Ovary (tissue), 3 donors: ENCODE data around the gene MRPS25.

Experiments
- EP300 ChIP-seq: sonication (generic); formaldehyde crosslinking; IDR thresholded peaks from one replicate; pipeline ENCODE4 v1.6.1; 2017; ENCODE audit warnings: antibody characterized with exemption
- POLR2A ChIP-seq: fragments of 450-650 bp; IDR thresholded peaks from one replicate; pipeline ENCODE4 v1.6.1; 2017; ENCODE audit warnings: antibody characterized with exemption, mild to moderate bottlenecking, moderate library complexity
- TF ChIP-seq, protein P1 (sequence below), 3 donors: fragments of 450-650 bp in 2 of 3; fragments of 200-600 bp in 1 of 3; IDR thresholded peaks; one replicate each; pipeline versions ENCODE4 v1.5.1 to v1.8.0; 2016 to 2022; ENCODE audit warnings: antibody characterized with exemption in 3 of 3, mild to moderate bottlenecking in 1 of 3
- donor health status: DM: no; HTN: no; CAD: no.

DNA sequence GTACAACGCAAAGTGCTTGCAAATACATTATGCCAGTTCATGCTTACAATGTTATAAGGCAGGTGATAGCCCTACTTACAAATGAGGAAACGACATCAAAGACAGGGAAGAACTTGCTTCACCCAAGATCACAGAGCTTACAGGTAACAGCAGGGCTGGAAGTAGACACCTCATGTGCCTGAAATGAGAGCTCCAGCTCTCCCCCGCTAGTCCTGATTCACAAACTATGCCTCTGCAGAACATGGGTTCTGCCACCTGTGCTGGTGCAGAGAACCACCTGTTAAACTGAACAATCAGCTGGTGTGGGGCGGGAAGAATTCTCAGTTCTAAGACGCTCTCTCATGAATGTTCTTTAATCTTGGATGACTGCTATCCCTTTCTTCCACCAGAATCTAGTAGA lies 26.5 kb upstream of the MRPS25 start:
- TF ChIP-seq, protein P1, sequence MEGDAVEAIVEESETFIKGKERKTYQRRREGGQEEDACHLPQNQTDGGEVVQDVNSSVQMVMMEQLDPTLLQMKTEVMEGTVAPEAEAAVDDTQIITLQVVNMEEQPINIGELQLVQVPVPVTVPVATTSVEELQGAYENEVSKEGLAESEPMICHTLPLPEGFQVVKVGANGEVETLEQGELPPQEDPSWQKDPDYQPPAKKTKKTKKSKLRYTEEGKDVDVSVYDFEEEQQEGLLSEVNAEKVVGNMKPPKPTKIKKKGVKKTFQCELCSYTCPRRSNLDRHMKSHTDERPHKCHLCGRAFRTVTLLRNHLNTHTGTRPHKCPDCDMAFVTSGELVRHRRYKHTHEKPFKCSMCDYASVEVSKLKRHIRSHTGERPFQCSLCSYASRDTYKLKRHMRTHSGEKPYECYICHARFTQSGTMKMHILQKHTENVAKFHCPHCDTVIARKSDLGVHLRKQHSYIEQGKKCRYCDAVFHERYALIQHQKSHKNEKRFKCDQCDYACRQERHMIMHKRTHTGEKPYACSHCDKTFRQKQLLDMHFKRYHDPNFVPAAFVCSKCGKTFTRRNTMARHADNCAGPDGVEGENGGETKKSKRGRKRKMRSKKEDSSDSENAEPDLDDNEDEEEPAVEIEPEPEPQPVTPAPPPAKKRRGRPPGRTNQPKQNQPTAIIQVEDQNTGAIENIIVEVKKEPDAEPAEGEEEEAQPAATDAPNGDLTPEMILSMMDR (IDR thresholded peaks at IDR 0.05), result no peak
- no peak for TF ChIP-seq POLR2A
- no peak for TF ChIP-seq EP300
